Measurements from ENCODE around the gene AUNIP. TPM values are rescaled to one million over a fixed set of nuclear protein-coding genes. Genes with fewer than 3 reads are reported as not detected.

AUNIP gene, protein sequence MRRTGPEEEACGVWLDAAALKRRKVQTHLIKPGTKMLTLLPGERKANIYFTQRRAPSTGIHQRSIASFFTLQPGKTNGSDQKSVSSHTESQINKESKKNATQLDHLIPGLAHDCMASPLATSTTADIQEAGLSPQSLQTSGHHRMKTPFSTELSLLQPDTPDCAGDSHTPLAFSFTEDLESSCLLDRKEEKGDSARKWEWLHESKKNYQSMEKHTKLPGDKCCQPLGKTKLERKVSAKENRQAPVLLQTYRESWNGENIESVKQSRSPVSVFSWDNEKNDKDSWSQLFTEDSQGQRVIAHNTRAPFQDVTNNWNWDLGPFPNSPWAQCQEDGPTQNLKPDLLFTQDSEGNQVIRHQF
- 10 to 100 TPM in 1 of 2 experiments, 1 to 10 TPM in 1; 7.8 to 10.1 TPM for total RNA-seq

DNA sequence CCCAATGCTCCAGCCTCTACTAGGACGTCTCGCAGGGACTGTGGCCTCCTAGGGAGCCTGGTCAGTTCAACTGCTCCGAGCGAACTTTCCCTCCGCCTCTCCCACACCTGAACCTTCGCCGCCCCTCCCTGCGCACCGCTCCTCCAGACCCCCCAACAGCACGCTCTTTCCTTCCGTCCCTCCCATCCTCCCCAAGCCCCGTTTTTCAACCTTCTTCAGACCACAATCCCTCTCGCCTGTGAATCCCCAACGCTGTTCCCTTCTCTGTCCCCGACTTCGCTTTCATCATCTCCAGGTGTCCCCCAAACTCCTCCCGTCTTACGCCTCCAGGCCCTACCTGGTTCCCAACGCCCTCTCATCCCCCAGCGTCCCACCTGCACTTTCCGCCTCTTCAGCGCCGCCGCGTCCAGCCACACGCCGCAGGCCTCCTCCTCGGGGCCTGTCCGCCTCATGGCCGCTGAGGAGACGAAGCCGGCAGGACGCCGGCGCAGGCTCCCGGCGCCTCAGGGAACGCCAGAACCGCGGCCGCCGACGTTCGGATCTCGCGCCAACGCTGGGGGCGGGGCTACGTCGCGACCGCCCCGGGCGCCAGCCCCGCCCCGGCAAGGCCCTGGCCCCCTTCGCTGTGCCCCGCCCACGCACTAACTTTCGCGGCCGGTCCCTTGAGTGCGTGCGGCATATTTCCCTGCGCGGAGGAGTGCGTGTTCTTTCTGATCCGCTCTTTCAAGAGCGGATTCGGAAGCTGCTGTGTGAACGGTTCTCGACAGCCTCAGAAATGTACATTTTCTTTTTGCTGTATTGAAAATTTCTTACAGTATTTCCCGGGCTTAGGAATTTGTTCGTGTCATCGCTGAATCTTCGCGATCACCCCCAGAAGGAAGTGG is at the start of gene AUNIP:
Gene AUNIP (minus strand): TSS at position 552 of the 884 bp plus-strand sequence. CDS start 100 bp downstream, at position 452.
- ChIA-PET CTCF (interaction anchor here (1.3 kb wide), 1 partner anchor 16 kb away, joined by 3 read pairs; no protein-coding TSS in a partner anchor), POLR2A (interaction anchor here (1.0 kb wide), 2 partner anchors 17 to 39 kb away, joined by 3 to 4 read pairs; partner anchors contain the start of gene PAQR7)
- no peaks in the 10 kb centered on the region for H3K27me3 Mint-ChIP-seq
- DNase-seq, result peak; percentile 93
- no peaks in the 10 kb centered on the region for H3K36me3 Mint-ChIP-seq
- H3K4me1 Mint-ChIP-seq (ENCODE audit: low read depth), result peaks cover 15% of the 10 kb centered on the region
- intact Hi-C loops (cut with micrococcal nuclease), result loop anchor here (1.0 to 2.0 kb wide), 2 partner anchors 38 to 46 kb away; no protein-coding TSS in a partner anchor
- no peaks in the 10 kb centered on the region for H3K9me3 Mint-ChIP-seq
- peak within 1 kb of the TSS; percentile 86 for H3K27ac Mint-ChIP-seq
- H3K4me3 Mint-ChIP-seq, result peak within 1 kb of the TSS; percentile 86

GRCh38 chr1:25909040-25909439 is 49.8 kb upstream of the AUNIP start:
- POLR2A ChIA-PET, result no interaction called here
- Mint-ChIP-seq H3K4me1 (ENCODE audit: low read depth) (peaks cover 14% of the 10 kb centered on the region), H3K9me3 (no peaks in the 10 kb centered on the region), H3K36me3 (peaks cover 12% of the 10 kb centered on the region), H3K4me3 (no peak overlapping the region), H3K27ac (no peak overlapping the region), H3K27me3 (no peaks in the 10 kb centered on the region)
- intact Hi-C loops (cut with micrococcal nuclease), result loop anchor here (5.0 kb wide), 1 partner anchor 87 kb away; no protein-coding TSS in a partner anchor
- no peak for DNase-seq
- CTCF ChIA-PET, result interaction anchor here (0.8 to 7.3 kb wide), 2 partner anchors 14 to 51 kb away, joined by 3 to 89 read pairs; no protein-coding TSS in a partner anchor

DNA sequence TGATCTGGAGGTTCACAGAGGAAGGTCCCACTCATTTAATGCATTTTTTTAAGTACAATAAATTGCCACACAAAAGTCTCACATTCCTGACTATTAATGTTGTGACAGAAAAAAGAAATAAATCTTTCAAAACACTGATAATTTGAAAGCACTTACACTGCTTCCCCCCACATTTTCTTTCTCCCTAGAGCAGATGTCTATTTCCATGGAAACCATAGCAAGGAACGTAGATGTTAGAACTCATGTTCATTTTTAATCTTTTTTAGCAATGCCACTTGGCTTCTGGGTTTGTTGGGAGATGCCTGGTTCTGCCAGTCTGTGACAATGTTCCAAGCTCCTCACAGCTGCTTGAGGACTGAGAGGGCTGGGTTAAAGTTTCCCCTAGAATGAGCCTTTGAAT is 48.9 kb upstream of the AUNIP start:
- intact Hi-C loops (cut with micrococcal nuclease), result loop anchor here (5.0 kb wide), 1 partner anchor 86 kb away; no protein-coding TSS in a partner anchor
- Mint-ChIP-seq H3K9me3 (no peaks in the 10 kb centered on the region), H3K36me3 (peaks cover 18% of the 10 kb centered on the region), H3K27ac (no peak overlapping the region), H3K27me3 (no peaks in the 10 kb centered on the region), H3K4me3 (no peak overlapping the region), H3K4me1 (ENCODE audit: low read depth) (peaks cover 18% of the 10 kb centered on the region)
- DNase-seq, result no peak
- ChIA-PET CTCF (interaction anchor here (7.3 kb wide), 1 partner anchor 13 kb away, joined by 89 read pairs; no protein-coding TSS in a partner anchor), POLR2A (no interaction called here)

GRCh38 chr1:25907601-25908000 is 48.3 kb upstream of the AUNIP start:
- Mint-ChIP-seq H3K27me3 (no peaks in the 10 kb centered on the region), H3K36me3 (peaks cover 23% of the 10 kb centered on the region), H3K9me3 (no peaks in the 10 kb centered on the region), H3K4me3 (peak overlapping the region; percentile 84), H3K27ac (no peak overlapping the region), H3K4me1 (ENCODE audit: low read depth) (peaks cover 22% of the 10 kb centered on the region)
- no peak for DNase-seq
- ChIA-PET POLR2A (interaction anchor here (1.0 kb wide), 1 partner anchor 90 kb away, joined by 3 read pairs; the partner anchor contains the start of gene PAFAH2), CTCF (interaction anchor here (1.2 to 7.3 kb wide), 2 partner anchors 12 to 90 kb away, joined by 4 to 89 read pairs; partner anchors contain the start of gene PAFAH2)
- intact Hi-C loops (cut with micrococcal nuclease), result loop anchor here (2.0 to 5.0 kb wide), 2 partner anchors 15 to 85 kb away; no protein-coding TSS in a partner anchor

DNA sequence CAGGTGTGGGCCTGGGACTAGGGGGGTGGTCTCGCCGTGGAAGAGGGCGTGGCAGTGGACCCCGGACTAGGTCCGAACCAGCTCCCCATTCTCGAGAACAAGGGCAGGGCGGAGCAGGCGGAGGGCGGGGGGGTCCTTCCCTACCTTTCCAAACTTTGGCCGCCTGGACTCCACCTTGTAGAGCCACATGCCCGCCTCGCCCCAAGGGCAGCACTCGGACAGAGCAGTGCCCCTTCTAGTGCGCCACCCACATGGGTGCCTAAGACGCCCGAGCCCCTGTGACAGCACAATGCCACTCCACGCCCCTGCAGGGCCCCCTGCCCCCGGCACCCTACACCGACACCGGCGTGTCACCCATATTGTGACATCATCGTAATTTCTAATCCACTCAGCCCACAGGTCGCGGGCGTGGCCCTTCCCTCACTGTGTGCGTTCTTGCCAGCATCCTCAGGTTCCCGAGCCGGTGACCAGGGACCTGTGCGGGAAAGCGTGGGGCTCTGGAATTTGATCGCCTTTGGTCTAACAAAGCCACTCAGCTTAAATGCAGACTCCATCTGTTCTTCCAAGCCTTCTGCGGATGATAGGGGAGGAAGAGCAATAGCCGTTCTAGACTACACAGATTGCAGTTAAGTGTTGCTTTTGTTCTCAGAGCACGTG is 47.5 kb upstream of the AUNIP start:
- peak overlapping the region; percentile 84 for H3K4me3 Mint-ChIP-seq
- no peaks in the 10 kb centered on the region for H3K27me3 Mint-ChIP-seq
- peak; percentile 46 for DNase-seq
- intact Hi-C loops (cut with micrococcal nuclease), result loop anchor here (2.0 to 5.0 kb wide), 2 partner anchors 16 to 84 kb away; no protein-coding TSS in a partner anchor
- no peaks in the 10 kb centered on the region for H3K9me3 Mint-ChIP-seq
- H3K27ac Mint-ChIP-seq, result peak overlapping the region; percentile 51
- H3K36me3 Mint-ChIP-seq, result peaks cover 27% of the 10 kb centered on the region
- CTCF ChIA-PET, result interaction anchor here (1.2 to 7.3 kb wide), 2 partner anchors 11 to 91 kb away, joined by 4 to 89 read pairs; partner anchors contain the start of gene PAFAH2
- peaks cover 23% of the 10 kb centered on the region for H3K4me1 Mint-ChIP-seq (ENCODE audit: low read depth)
- POLR2A ChIA-PET, result interaction anchor here (1.0 to 2.5 kb wide), 2 partner anchors 90 to 91 kb away, joined by 3 to 9 read pairs; partner anchors contain the start of gene PAFAH2

DNA sequence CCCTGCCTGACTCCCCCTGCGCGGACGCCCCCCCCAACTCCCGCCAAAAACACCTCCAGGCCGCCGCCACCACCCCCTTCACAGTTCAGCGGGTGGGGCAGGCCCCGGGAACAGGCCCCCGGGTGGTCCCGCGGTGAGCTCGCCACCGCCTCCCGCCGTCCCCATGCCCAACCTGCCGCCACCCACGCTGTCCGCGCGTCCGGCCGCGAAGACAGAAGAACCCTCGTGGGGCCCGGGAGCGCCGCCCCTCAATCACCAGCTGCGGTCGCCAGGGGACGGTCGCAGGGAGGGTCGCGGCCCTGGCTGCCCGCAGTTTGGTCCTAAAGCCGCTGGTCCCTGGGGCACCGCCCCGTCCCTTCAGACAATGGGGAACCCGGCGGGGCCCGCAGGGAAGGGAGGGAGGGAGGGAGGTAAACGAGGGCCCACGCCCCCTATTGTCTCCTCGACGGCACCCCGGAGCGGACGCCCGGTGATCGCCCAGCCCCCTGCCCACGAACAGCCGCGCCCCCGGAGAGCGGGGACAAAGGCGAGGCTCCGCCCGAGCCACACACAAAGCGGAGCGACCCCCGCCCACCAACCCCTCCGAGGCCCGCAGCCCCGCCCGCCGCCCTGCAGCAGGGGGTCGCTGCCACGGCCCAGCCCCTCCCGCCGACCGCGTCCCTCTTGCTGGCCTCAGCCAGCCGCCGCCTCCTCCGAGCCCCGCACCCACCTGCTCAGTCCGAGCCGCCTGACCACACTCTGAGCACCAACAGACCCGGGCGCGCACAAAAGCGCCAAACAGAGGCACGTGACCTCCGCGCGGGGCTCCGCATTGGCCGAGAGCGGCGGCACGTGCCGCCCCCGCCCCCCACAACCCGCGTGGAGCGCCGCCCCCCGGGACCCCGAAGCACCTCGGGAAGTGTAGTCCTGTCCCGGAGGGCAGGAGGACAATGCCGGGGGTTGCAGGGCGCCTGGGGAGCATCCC is 46.7 kb upstream of the AUNIP start, which contains the start of gene STMN1:
Gene STMN1 (minus strand): TSS at position 740 of the 964 bp plus-strand sequence. CDS start 1,743 bp downstream, outside the sequence.
- POLR2A ChIA-PET, result interaction anchor here (1.0 to 2.5 kb wide), 5 partner anchors 10 to 91 kb away, joined by 3 to 9 read pairs (median 7); partner anchors contain the start of genes MTFR1L and PAFAH2
- no peaks in the 10 kb centered on the region for H3K9me3 Mint-ChIP-seq
- H3K36me3 Mint-ChIP-seq, result peaks cover 35% of the 10 kb centered on the region
- peaks cover 23% of the 10 kb centered on the region for H3K4me1 Mint-ChIP-seq (ENCODE audit: low read depth)
- intact Hi-C loops (cut with micrococcal nuclease), result loop anchor here (1.0 to 5.0 kb wide), 5 partner anchors 11 to 92 kb away; partner anchors contain the start of genes AUNIP and PAFAH2
- CTCF ChIA-PET, result interaction anchor here (1.2 to 7.3 kb wide), 5 partner anchors 10 to 93 kb away, joined by 6 to 89 read pairs (median 8); partner anchors contain the start of gene PAFAH2
- peak within 1 kb of the TSS; percentile 89 for H3K27ac Mint-ChIP-seq
- peak within 1 kb of the TSS; percentile 84 for H3K4me3 Mint-ChIP-seq
- DNase-seq, result peak; percentile 95
- no peaks in the 10 kb centered on the region for H3K27me3 Mint-ChIP-seq

- DNase-seq, result peak; percentile 97
- H3K36me3 Mint-ChIP-seq, result peaks cover 43% of the 10 kb centered on the region
- peaks cover 23% of the 10 kb centered on the region for H3K4me1 Mint-ChIP-seq (ENCODE audit: low read depth)
- H3K9me3 Mint-ChIP-seq, result no peaks in the 10 kb centered on the region
- no peaks in the 10 kb centered on the region for H3K27me3 Mint-ChIP-seq
- peak overlapping the region; percentile 68 for H3K27ac Mint-ChIP-seq
- ChIA-PET CTCF (interaction anchor here (1.2 to 7.3 kb wide), 5 partner anchors 10 to 94 kb away, joined by 6 to 89 read pairs (median 8); partner anchors contain the start of gene PAFAH2), POLR2A (interaction anchor here (1.0 to 2.5 kb wide), 6 partner anchors 10 to 95 kb away, joined by 3 to 9 read pairs (median 7); partner anchors contain the start of genes MTFR1L and PAFAH2)
- intact Hi-C loops (cut with micrococcal nuclease), result loop anchor here (1.0 to 5.0 kb wide), 4 partner anchors 10 to 93 kb away; partner anchors contain the start of genes AUNIP and PAFAH2
- H3K4me3 Mint-ChIP-seq, result peak overlapping the region; percentile 84
Observed at GRCh38 chr1:25904943-25905679, 45.9 kb upstream of the AUNIP start.

DNA sequence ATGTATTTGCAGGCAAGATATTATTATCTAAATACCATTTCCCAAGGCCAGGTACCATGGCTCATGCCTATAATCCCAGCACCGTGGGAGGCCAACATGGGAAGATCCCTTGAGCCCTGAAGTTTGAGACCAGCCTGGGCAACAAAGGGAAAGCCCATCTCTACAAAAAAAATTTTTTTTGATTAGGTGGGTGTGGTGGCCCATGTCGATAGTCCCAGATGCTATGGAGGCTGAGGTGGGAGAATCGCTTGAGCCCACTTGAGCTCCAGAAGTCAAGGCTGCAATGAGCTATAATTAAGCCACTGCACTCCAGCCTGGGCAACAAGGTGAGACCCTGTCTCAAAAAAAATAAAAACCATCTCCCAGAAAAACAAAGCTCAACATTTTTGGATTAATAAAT is 44.7 kb upstream of the AUNIP start:
- Mint-ChIP-seq H3K27me3 (no peaks in the 10 kb centered on the region), H3K27ac (no peak overlapping the region), H3K4me3 (peak overlapping the region; percentile 84), H3K36me3 (peaks cover 51% of the 10 kb centered on the region), H3K4me1 (ENCODE audit: low read depth) (peaks cover 23% of the 10 kb centered on the region), H3K9me3 (no peaks in the 10 kb centered on the region)
- POLR2A ChIA-PET, result interaction anchor here (1.6 to 2.5 kb wide), 3 partner anchors 8 to 96 kb away, joined by 7 to 8 read pairs (median 7); partner anchors contain the start of gene MTFR1L
- intact Hi-C loops (cut with micrococcal nuclease), result no loop called here
- no peak for DNase-seq
- CTCF ChIA-PET, result interaction anchor here (1.4 to 7.3 kb wide), 4 partner anchors 9 to 93 kb away, joined by 5 to 89 read pairs (median 26); partner anchors contain the start of gene PAFAH2

DNA sequence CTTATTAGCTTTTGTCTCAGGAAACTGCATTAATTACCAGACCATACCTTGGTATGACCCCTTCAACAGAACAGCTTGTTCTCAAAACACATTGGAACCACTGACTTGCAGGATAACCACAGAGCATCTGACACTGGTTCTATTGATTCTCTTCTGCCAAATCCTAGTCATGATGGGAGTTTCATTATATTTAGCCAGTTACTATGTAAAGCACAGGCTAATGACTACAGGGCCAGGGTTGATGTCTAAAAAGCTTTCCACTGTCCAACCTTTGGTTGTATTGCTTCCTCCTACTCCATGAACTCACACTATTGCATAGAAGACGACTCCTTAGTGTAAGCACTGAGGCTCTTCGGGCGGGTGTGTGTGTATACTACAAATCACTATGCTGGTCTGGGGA is 43.2 kb upstream of the AUNIP start:
- no peak overlapping the region for H3K4me3 Mint-ChIP-seq
- peaks cover 23% of the 10 kb centered on the region for H3K4me1 Mint-ChIP-seq (ENCODE audit: low read depth)
- POLR2A ChIA-PET, result no interaction called here
- peaks cover 61% of the 10 kb centered on the region for H3K36me3 Mint-ChIP-seq
- H3K9me3 Mint-ChIP-seq, result no peaks in the 10 kb centered on the region
- no peaks in the 10 kb centered on the region for H3K27me3 Mint-ChIP-seq
- no peak overlapping the region for H3K27ac Mint-ChIP-seq
- intact Hi-C loops (cut with micrococcal nuclease), result no loop called here
- DNase-seq, result no peak
- CTCF ChIA-PET, result interaction anchor here (5.2 kb wide), 1 partner anchor 95 kb away, joined by 45 read pairs; the partner anchor contains the start of gene PAFAH2
